Psoas muscle (tissue), 8 donors: ENCODE data around the gene ATP8B4. TPM values are rescaled to one million over a fixed set of nuclear protein-coding genes. Genes with fewer than 3 reads are reported as not detected.
A peak's percentile ranks its signal among the peaks of the same experiment; 100 is the strongest.

ENCODE experiments used
- ATAC-seq, 4 donors: fragments of 200-7000 bp; cut with Tn5 transposase; one replicate each; pipeline ENCODE4 v1.9.1; 2020; ENCODE audit warnings: moderate library complexity in 3 of 4, mild to moderate bottlenecking in 2 of 4
- DNase-seq, 2 donors: peaks; one replicate each; pipeline ENCODE4 v3.0.0-alpha.2; 2020
- H3K27ac ChIP-seq: fragments of 200-600 bp; one replicate; pipeline ENCODE4 v1.8.0; 2022
- H3K27me3 ChIP-seq, 3 donors: fragments of 200-600 bp in 1 of 3; one replicate each; pipeline versions ENCODE4 v1.6.1 to v1.8.0; 2013 to 2022; ENCODE audit warnings: low read length in 2 of 3, mild to moderate bottlenecking in 2 of 3, moderate library complexity in 1 of 3; ENCODE audit not compliant: insufficient read depth in 3 of 3
- H3K36me3 ChIP-seq, 2 donors: fragments of 200-600 bp in 1 of 2; one replicate each; pipeline versions ENCODE4 v1.6.1 to v1.8.0; 2013 to 2022; ENCODE audit warnings: low read depth in 1 of 2, mild to moderate bottlenecking in 1 of 2, moderate library complexity in 1 of 2; ENCODE audit not compliant: insufficient read depth in 1 of 2
- H3K4me1 ChIP-seq: fragments of 200-600 bp; one replicate; pipeline ENCODE4 v1.8.0; 2022
- H3K4me3 ChIP-seq: fragments of 200-600 bp; one replicate; pipeline ENCODE4 v1.8.0; 2022; ENCODE audit warnings: mild to moderate bottlenecking
- H3K9me3 ChIP-seq: fragments of 200-600 bp; one replicate; pipeline ENCODE4 v1.8.0; 2022
- CTCF ChIP-seq: fragments of 200-600 bp; IDR thresholded peaks from one replicate; pipeline ENCODE4 v1.8.0; 2022; ENCODE audit warnings: antibody characterized with exemption
- WGBS, 3 donors: extraction: QIAGEN DNeasy Blood & Tissue Kit; methylation state at CpG; one replicate each; pipeline versions ENCODE4 v1.1.6 to v1.1.7; 2013; 5-methylcytosine and 5-hydroxymethylcytosine counted together
- intact Hi-C, 2 donors: fragments of 100-400 bp; cut with DNase I; formaldehyde crosslinking; loops; one replicate each; pipeline versions ENCODE4 v1.11.0 to v1.14.2; 2022
- polyA plus RNA-seq, 3 donors: library from polyadenylated mRNA; stranded (reverse); fragments of 200-250 nt; gene quantifications; one replicate each; pipeline ENCODE4 v1.2.3, GENCODE V29; 2013
- total RNA-seq, 4 donors: library from RNA; stranded (reverse); fragmentation: NEBNext Ultra II Directional in 2 of 4; extraction: Animal tissue kit (Norgen Biotek cat#: 25700) in 2 of 4; gene quantifications; one replicate each; pipeline versions ENCODE4 v1.2.1 to v1.2.4, GENCODE V29; 2021 to 2023
- donor health status: healthy with polysubstance abuse.
- donor health status: DM: no; HTN: no; CAD: no; lungs with moderate emphysema.
- donor health status: Bipolar disorder and iron deficiency.
- donor health status: healthy.
- donor health status: DM: yes; HTN: yes; CAD: no.
- donor health status: DM: no; HTN: no; CAD: no.
- donor health status: DM: no; HTN: no; CAD: no.
- donor health status: DM: yes; HTN: yes; CAD: no.

ATP8B4 gene
- total and polyA plus RNA-seq, 7 donors: 0.25 to 2.2 (median 1.0) TPM

- no peak for DNase-seq
- intact Hi-C loops: no loop called here
- ATAC-seq: no peak
- Histone ChIP-seq H3K36me3 (no peaks in the 10 kb centered on the region), H3K4me3 (no peak overlapping the region), H3K4me1 (no peaks in the 10 kb centered on the region), H3K27ac (peak overlapping the region; percentile 27), H3K9me3 (no peaks in the 10 kb centered on the region), H3K27me3 (no peaks in the 10 kb centered on the region)
- no peak for TF ChIP-seq CTCF
- 38 to 50% (median 41%) methylated on average over 6 of the region's 6 CpGs for WGBS, 3 donors
These were observed 223.4 kb downstream of the ATP8B4 start for GRCh38 chr15:49895347-49896223.

GRCh38 chr15:49890689-49891088 lies 228.3 kb downstream of the ATP8B4 start:
- Histone ChIP-seq H3K27ac (no peak overlapping the region), H3K4me1 (no peaks in the 10 kb centered on the region), H3K27me3 (no peaks in the 10 kb centered on the region), H3K36me3 (no peaks in the 10 kb centered on the region), H3K4me3 (no peak overlapping the region), H3K9me3 (no peaks in the 10 kb centered on the region)
- DNase-seq: no peak
- no peak for ATAC-seq
- 74 to 82% (median 77%) methylated on average over 3 of the region's 3 CpGs for WGBS, 3 donors
- intact Hi-C loops: no loop called here
- TF ChIP-seq CTCF: no peak

- DNase-seq: no peak
- intact Hi-C loops: no loop called here
- TF ChIP-seq CTCF: no peak
- Histone ChIP-seq H3K4me1 (no peaks in the 10 kb centered on the region), H3K36me3 (no peaks in the 10 kb centered on the region), H3K4me3 (no peak overlapping the region), H3K9me3 (no peaks in the 10 kb centered on the region), H3K27ac (no peak overlapping the region), H3K27me3 (no peaks in the 10 kb centered on the region)
- ATAC-seq: no peak
- 85 to 88% (median 85%) methylated on average over 2 of the region's 2 CpGs for WGBS, 3 donors
These were observed 229.5 kb downstream of the ATP8B4 start for GRCh38 chr15:49889536-49889935.

GRCh38 chr15:49888734-49889133 lies 230.3 kb downstream of the ATP8B4 start:
- Histone ChIP-seq H3K36me3 (no peaks in the 10 kb centered on the region), H3K4me3 (no peak overlapping the region), H3K27ac (no peak overlapping the region), H3K9me3 (no peaks in the 10 kb centered on the region), H3K27me3 (no peaks in the 10 kb centered on the region), H3K4me1 (no peaks in the 10 kb centered on the region)
- intact Hi-C loops: no loop called here
- ATAC-seq (no peak), DNase-seq (no peak)
- no peak for TF ChIP-seq CTCF
- 71 to 73% (median 72%) methylated on average over 3 of the region's 3 CpGs for WGBS, 3 donors

- Histone ChIP-seq H3K27me3 (no peaks in the 10 kb centered on the region), H3K4me1 (no peaks in the 10 kb centered on the region), H3K27ac (no peak overlapping the region), H3K9me3 (no peaks in the 10 kb centered on the region), H3K4me3 (no peak overlapping the region), H3K36me3 (no peaks in the 10 kb centered on the region)
- WGBS, 3 donors: 76 to 84% (median 83%) methylated on average over 2 of the region's 2 CpGs
- intact Hi-C loops: no loop called here
- DNase-seq (no peak), ATAC-seq (no peak)
- TF ChIP-seq CTCF: no peak
These were observed 230.7 kb downstream of the ATP8B4 start for GRCh38 chr15:49888323-49888693.
